GM18870 (cell line): Measurements from ENCODE around the gene SDR42E2.

Experiments used
- ATAC-seq: cut with Tn5 transposase; IDR thresholded peaks from one replicate; pipeline ENCODE4 v1.9.1; 2021; ENCODE audit warnings: moderate library complexity; ENCODE audit not compliant: unreplicated experiment

The SDR42E2 gene

GRCh38 chr16:22240023-22240710, 77.9 kb downstream of the SDR42E2 start:
- ATAC-seq: no peak
